ENCODE results near the gene STX8.
"Not testable (repeated sequence)": the region's sequence is repeated elsewhere in the genome, so short reads cannot be mapped to it uniquely, and the experiment has no call there.

Gene STX8

DNA sequence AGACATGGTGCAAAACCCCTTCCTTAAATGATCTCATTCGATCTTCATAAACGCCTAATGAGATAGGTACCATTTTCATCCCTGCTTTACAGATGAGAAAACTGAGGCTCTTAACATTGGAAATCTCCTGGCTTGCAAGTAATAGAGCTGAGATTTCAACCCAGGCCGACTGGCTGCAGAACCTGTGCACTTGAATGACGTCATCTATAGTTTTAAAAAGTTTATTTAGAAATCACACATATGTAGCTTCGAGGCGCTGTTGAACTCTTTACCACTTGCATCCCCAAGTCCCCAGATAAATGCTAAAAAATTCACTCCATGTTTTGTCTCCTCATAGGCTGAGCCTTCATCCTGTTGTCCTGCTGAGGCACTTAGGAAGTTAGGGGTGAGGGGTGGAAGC, 30.8 kb upstream of the STX8 start:
- TF ChIP-seq, protein P1, sequence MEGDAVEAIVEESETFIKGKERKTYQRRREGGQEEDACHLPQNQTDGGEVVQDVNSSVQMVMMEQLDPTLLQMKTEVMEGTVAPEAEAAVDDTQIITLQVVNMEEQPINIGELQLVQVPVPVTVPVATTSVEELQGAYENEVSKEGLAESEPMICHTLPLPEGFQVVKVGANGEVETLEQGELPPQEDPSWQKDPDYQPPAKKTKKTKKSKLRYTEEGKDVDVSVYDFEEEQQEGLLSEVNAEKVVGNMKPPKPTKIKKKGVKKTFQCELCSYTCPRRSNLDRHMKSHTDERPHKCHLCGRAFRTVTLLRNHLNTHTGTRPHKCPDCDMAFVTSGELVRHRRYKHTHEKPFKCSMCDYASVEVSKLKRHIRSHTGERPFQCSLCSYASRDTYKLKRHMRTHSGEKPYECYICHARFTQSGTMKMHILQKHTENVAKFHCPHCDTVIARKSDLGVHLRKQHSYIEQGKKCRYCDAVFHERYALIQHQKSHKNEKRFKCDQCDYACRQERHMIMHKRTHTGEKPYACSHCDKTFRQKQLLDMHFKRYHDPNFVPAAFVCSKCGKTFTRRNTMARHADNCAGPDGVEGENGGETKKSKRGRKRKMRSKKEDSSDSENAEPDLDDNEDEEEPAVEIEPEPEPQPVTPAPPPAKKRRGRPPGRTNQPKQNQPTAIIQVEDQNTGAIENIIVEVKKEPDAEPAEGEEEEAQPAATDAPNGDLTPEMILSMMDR (IDR thresholded peaks at IDR 0.05; ENCODE audit: insufficient read depth, low read length, poor library complexity, severe bottlenecking) = no peak
- Histone ChIP-seq H3K36me3 (ENCODE audit: control insufficient read depth, insufficient read depth, low read length) (no peaks in the 10 kb centered on the region), H3K4me3 (replicated peaks; ENCODE audit: low read depth, low read length) (no peak overlapping the region), H3K27me3 (replicated peaks; ENCODE audit: control insufficient read depth, insufficient read depth, low read length) (no peaks in the 10 kb centered on the region; the same call in 1 of the 2 replicates)
- DNase-seq (ENCODE audit: extremely low read depth, insufficient read length) = no peak

DNA sequence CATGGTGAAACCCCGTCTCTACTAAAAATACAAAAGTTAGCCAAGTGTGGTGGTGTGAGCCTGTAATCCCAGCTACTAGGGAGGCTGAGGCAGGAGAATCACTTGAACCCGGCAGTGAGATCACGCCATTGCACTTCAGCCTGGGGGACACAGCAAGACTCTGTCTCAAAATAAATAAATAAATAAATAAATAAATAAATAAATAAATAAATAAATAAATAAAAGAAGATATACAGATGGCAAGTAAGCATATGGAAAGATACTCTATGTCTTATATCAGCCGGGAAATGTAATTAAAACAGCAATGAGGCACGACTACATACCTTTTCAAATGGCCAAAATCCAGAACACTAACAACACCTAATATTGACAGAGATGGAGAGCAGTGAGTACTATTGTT, 29.0 kb upstream of the STX8 start:
- not testable (repeated sequence) for H3K36me3 ChIP-seq (ENCODE audit: control insufficient read depth, insufficient read depth, low read length); DNase-seq (ENCODE audit: extremely low read depth, insufficient read length); H3K27me3 ChIP-seq (replicated peaks; ENCODE audit: control insufficient read depth, insufficient read depth, low read length); H3K4me3 ChIP-seq (replicated peaks; ENCODE audit: low read depth, low read length)

DNA sequence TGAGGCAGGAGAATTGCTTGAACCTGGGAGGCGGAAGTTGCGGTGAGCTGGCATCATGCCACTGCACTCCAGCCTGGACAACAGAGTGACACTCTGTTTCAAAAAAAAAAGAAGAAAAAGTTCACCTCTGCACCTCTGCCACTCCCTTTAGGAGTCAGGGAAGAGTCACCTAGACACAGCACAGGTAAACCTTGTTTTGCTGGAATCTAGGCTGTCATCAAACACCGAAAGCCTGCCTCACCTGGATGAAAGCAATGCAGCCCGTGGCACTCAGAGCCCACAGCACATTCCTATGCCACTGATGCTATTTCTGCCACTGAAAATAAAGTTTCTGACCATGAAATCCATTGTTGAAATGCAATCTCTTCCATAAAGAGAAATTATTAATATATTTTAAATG, 23.0 kb upstream of the STX8 start:
- TF ChIP-seq, protein P1 (IDR thresholded peaks at IDR 0.05; ENCODE audit: insufficient read depth, low read length, poor library complexity, severe bottlenecking) = no peak
- no peak for DNase-seq (ENCODE audit: extremely low read depth, insufficient read length)
- Histone ChIP-seq H3K4me3 (replicated peaks; ENCODE audit: low read depth, low read length) (no peak overlapping the region), H3K27me3 (replicated peaks; ENCODE audit: control insufficient read depth, insufficient read depth, low read length) (no peaks in the 10 kb centered on the region), H3K36me3 (ENCODE audit: control insufficient read depth, insufficient read depth, low read length) (no peaks in the 10 kb centered on the region)

DNA sequence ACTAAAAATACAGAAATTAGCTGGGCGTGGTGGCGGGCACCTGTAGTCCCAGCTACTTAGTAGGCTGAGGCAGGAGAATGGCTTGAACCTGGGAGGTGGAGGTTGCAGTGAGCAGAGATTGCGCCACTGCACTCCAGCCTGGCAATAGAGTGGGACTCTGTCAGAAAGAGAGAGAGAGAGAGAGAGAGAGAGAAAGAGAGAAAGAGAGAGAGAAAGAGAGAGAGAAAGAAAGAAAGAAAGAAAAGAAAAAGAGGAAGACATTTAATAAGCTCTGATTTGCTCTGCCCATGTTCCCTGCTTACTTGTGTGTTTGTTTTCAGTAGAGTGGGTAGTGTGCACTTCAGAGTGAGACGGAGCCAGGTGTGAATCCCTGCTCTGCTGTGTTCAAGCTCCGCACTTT, 22.0 kb upstream of the STX8 start:
- H3K36me3 ChIP-seq (ENCODE audit: control insufficient read depth, insufficient read depth, low read length); DNase-seq (ENCODE audit: extremely low read depth, insufficient read length): not testable (repeated sequence)

DNA sequence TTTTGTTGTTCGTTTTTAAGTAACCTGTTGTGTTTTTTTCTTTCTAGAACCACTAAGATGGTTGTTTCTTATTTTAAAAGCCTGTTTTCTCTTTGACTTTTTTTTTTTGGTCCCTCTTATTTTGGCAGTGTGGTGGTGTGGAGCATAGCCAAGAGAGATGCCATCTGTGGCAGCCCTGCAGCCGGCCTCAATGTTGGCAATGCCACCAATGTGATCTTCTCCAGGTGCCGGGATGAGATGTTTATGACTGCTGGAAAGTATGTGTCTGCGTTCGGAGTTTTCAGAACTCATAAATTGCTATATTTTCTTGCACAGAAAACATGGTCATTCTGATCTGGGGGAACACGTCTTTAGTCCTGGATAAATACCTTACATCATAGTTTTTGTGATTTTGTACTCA, 18.4 kb upstream of the STX8 start:
- no peaks in the 10 kb centered on the region for H3K27me3 ChIP-seq (replicated peaks; ENCODE audit: control insufficient read depth, insufficient read depth, low read length)
- H3K4me3 ChIP-seq (replicated peaks; ENCODE audit: low read depth, low read length) = no peak overlapping the region
- DNase-seq (ENCODE audit: extremely low read depth, insufficient read length) = no peak
- TF ChIP-seq, protein P1 (IDR thresholded peaks at IDR 0.05; ENCODE audit: insufficient read depth, low read length, poor library complexity, severe bottlenecking) = no peak
- H3K36me3 ChIP-seq (ENCODE audit: control insufficient read depth, insufficient read depth, low read length) = no peaks in the 10 kb centered on the region

More for the DNA sequence above, 22.0 kb upstream of the STX8 start:
- not testable (repeated sequence) for H3K27me3 ChIP-seq (replicated peaks; ENCODE audit: control insufficient read depth, insufficient read depth, low read length); H3K4me3 ChIP-seq (replicated peaks; ENCODE audit: low read depth, low read length)

DNA sequence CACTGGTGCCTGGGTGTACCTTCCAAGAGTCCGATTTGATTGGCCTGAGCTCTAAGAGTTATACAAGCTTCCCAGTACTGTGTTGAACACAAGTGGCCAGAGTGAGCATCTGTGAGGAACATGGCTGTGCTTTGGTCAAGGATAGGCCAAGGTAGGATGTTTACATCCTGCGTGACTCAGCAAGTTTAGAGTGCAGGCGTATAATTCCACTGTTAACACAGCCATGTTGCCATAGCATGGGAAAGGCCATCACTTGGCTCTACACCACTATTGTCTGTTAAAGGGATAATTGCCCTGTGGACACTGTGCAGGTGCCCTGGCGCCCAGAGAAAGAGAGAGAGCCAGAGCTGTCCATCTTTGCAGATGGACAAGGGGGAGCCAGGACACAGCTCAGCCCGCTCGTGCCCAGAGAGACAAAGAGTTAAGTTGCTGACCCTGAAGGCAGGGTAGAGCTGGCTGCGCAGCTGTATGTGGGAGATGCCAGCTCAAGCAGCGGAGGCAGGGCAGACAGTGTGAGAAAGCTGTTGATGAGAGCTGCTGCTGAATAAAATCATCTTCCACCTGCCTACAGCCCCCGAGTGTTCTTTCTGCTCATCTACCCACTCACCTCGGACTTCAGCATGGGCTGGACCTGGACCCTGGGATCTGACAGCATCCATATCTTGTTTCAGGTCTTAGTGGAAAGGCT, 12.5 kb upstream of the STX8 start:
- TF ChIP-seq, protein P1 (IDR thresholded peaks at IDR 0.05; ENCODE audit: insufficient read depth, low read length, poor library complexity, severe bottlenecking) = no peak
- no peak overlapping the region for H3K4me3 ChIP-seq (replicated peaks; ENCODE audit: low read depth, low read length)
- no peaks in the 10 kb centered on the region for H3K27me3 ChIP-seq (replicated peaks; ENCODE audit: control insufficient read depth, insufficient read depth, low read length)
- DNase-seq (ENCODE audit: extremely low read depth, insufficient read length) = no peak
- no peaks in the 10 kb centered on the region for H3K36me3 ChIP-seq (ENCODE audit: control insufficient read depth, insufficient read depth, low read length)

DNA sequence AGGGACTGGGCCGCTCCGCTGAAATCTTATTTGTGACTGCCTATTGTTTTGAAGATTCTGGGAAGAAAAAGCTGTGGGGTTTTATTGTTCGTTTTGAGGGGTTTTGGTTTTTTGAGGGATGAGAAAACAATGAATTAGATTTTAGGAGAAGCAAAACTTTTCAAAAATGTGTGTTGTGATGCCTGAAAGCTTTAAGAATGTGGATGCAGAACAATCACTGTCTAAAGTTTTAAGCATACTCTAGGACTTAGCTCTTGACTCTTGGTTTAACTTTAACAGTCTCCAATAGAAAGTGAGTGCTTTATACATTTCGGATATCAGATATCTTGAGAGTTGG, 1.7 kb upstream of the STX8 start:
- no peak for DNase-seq (ENCODE audit: extremely low read depth, insufficient read length)
- Histone ChIP-seq H3K36me3 (ENCODE audit: control insufficient read depth, insufficient read depth, low read length) (no peaks in the 10 kb centered on the region), H3K4me3 (replicated peaks; ENCODE audit: low read depth, low read length) (no peak overlapping the region), H3K27me3 (replicated peaks; ENCODE audit: control insufficient read depth, insufficient read depth, low read length) (no peaks in the 10 kb centered on the region)
- TF ChIP-seq, protein P1 (IDR thresholded peaks at IDR 0.05; ENCODE audit: insufficient read depth, low read length, poor library complexity, severe bottlenecking) = no peak
